ENCODE data around the gene MMP8.

MMP8 gene

GRCh38 chr11:102666331-102666957, 58.3 kb downstream of the MMP8 start:
- no peak for TF ChIP-seq JUND (IDR thresholded peaks at IDR 0.05; ENCODE audit: low read depth)
- DNase-seq (ENCODE audit: low read depth in 1 of 2, low spot score in 1 of 2): peak; percentile 37 to 82
- in situ Hi-C loops (cut with HindIII; ENCODE audit: low pct_unique_long_range_greater_than_20kb, low sequenced_read_pairs): no loop called here

GRCh38 chr11:102664001-102664752, 60.6 kb downstream of the MMP8 start:
- TF ChIP-seq JUND (IDR thresholded peaks at IDR 0.05; ENCODE audit: low read depth): no peak
- DNase-seq (ENCODE audit: low read depth in 1 of 2, low spot score in 1 of 2): peak in 1 of 2 experiments; percentile 46
- in situ Hi-C loops (cut with HindIII; ENCODE audit: low pct_unique_long_range_greater_than_20kb, low sequenced_read_pairs): no loop called here

DNA sequence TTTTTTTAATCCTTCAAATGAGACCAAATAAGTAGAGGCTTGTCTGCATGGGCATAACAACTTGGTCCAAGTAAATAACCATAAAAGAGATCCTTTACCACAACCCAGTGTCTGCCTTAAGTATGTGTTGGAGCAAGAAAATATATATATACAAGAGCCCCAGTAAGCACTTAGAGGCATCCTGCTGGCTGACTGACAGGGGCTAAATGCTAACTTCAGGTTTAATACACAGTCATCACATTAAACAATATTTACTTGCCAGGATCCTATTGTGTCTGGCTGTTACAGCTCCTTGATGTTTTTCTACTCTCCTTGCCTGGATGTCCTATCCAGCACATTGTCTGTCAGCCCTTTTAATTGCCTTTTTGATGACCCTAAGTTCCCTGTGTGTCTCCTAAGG, 62.1 kb downstream of the MMP8 start:
- no peak for TF ChIP-seq JUND (IDR thresholded peaks at IDR 0.05; ENCODE audit: low read depth)
- in situ Hi-C loops (cut with HindIII; ENCODE audit: low pct_unique_long_range_greater_than_20kb, low sequenced_read_pairs): no loop called here
- DNase-seq (ENCODE audit: low read depth in 1 of 2, low spot score in 1 of 2): no peak

Data from T47D (cell line).